ENCODE results near the gene SYNDIG1. TPM values are rescaled to one million over a fixed set of nuclear protein-coding genes. Genes with fewer than 3 reads are reported as not detected.

The SYNDIG1 gene
- total and polyA plus RNA-seq, 2 of the 4 experiments (the other 2 are of a cell fraction): not detected

- H2AK5ac ChIP-seq (ENCODE audit: low read depth, low read length): no peak overlapping the region
- H2BK5ac ChIP-seq (ENCODE audit: low read depth, low read length, poor library complexity, severe bottlenecking): no peak overlapping the region
- no peaks in the 10 kb centered on the region for H3K9me3 ChIP-seq (ENCODE audit: control insufficient read depth, insufficient read depth, low read length)
- POLR2A ChIA-PET (ENCODE audit: unreplicated experiment): no interaction called here
- H4K5ac ChIP-seq (ENCODE audit: low read depth, low read length): no peak overlapping the region
- no peaks in the 10 kb centered on the region for H3K9me1 ChIP-seq (ENCODE audit: insufficient read depth, low read length)
- no peak for DNase-seq
- no TSS peak for BruUV-seq (replicated peaks)
- H3K27ac ChIP-seq (ENCODE audit: insufficient read depth, low read length): no peak overlapping the region
- intact Hi-C loops (cut with micrococcal nuclease): no loop called here
- no CpG with 5 or more reads among the region's 6 CpGs for WGBS, 2 experiments (ENCODE audit: extremely low coverage in 2 of 2, insufficient read length in 1 of 2)
- H3K4ac ChIP-seq (ENCODE audit: low read depth, low read length): no peak overlapping the region
- no peak overlapping the region for H3K4me3 ChIP-seq (ENCODE audit: insufficient read depth, low read depth, low read length)
- no peak overlapping the region for H4K8ac ChIP-seq (ENCODE audit: low read depth in 2 of 2, low read length in 2 of 2)
- H2AFZ ChIP-seq (replicated peaks; ENCODE audit: low read length, poor library complexity): no peak overlapping the region
- H3K14ac ChIP-seq (replicated peaks; ENCODE audit: low read depth, low read length): no peak overlapping the region
- ATAC-seq (ENCODE audit: low read depth): no peak
- no peak overlapping the region for H3K23ac ChIP-seq (ENCODE audit: low read depth, low read length)
- CTCF ChIA-PET: no interaction called here
- H3K36me3 ChIP-seq (ENCODE audit: control insufficient read depth, insufficient read depth, low read length): no peaks in the 10 kb centered on the region
- in situ Hi-C loops (cut with MboI; ENCODE audit: low sequenced_read_pairs): no loop called here
- H3K56ac ChIP-seq (ENCODE audit: extremely low read depth, insufficient read depth, low read length): no peak overlapping the region
- dilution Hi-C loops (cut with HindIII; ENCODE audit: low sequenced_read_pairs, unreplicated experiment): no loop called here
- no peak overlapping the region for H2BK20ac ChIP-seq (ENCODE audit: low read depth, low read length)
- H2AK9ac ChIP-seq (replicated peaks; ENCODE audit: low read depth, low read length, poor library complexity): no peak overlapping the region
- TF ChIP-seq MXI1 (IDR thresholded peaks at IDR 0.05; ENCODE audit: borderline replicate concordance, low read depth, low read length) (no peak), NFE2L2 (IDR thresholded peaks at IDR 0.05; ENCODE audit: low read depth, low read length) (no peak), MAFK (IDR thresholded peaks at IDR 0.05; ENCODE audit: low read depth, low read length) (no peak), POLR2A (IDR thresholded peaks at IDR 0.05; ENCODE audit: low read depth, low read length) (no peak), RCOR1 (IDR thresholded peaks at IDR 0.05; ENCODE audit: insufficient replicate concordance, low read length) (no peak), CHD1 (IDR thresholded peaks at IDR 0.05; ENCODE audit: low read depth, low read length) (no peak), FOS (IDR thresholded peaks at IDR 0.05; ENCODE audit: low read depth, low read length) (no peak), BHLHE40 (IDR thresholded peaks at IDR 0.05; ENCODE audit: low read depth, low read length) (no peak), USF2 (IDR thresholded peaks at IDR 0.05; ENCODE audit: low read depth, low read length) (no peak), MAZ (IDR thresholded peaks at IDR 0.05; ENCODE audit: borderline replicate concordance, low read depth, low read length) (no peak)
- TF ChIP-seq, protein P1, sequence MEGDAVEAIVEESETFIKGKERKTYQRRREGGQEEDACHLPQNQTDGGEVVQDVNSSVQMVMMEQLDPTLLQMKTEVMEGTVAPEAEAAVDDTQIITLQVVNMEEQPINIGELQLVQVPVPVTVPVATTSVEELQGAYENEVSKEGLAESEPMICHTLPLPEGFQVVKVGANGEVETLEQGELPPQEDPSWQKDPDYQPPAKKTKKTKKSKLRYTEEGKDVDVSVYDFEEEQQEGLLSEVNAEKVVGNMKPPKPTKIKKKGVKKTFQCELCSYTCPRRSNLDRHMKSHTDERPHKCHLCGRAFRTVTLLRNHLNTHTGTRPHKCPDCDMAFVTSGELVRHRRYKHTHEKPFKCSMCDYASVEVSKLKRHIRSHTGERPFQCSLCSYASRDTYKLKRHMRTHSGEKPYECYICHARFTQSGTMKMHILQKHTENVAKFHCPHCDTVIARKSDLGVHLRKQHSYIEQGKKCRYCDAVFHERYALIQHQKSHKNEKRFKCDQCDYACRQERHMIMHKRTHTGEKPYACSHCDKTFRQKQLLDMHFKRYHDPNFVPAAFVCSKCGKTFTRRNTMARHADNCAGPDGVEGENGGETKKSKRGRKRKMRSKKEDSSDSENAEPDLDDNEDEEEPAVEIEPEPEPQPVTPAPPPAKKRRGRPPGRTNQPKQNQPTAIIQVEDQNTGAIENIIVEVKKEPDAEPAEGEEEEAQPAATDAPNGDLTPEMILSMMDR (conservative IDR thresholded peaks at IDR 0.05; ENCODE audit: low read depth, low read length): no peak
- TF ChIP-seq, protein P2, sequence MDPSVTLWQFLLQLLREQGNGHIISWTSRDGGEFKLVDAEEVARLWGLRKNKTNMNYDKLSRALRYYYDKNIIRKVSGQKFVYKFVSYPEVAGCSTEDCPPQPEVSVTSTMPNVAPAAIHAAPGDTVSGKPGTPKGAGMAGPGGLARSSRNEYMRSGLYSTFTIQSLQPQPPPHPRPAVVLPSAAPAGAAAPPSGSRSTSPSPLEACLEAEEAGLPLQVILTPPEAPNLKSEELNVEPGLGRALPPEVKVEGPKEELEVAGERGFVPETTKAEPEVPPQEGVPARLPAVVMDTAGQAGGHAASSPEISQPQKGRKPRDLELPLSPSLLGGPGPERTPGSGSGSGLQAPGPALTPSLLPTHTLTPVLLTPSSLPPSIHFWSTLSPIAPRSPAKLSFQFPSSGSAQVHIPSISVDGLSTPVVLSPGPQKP (IDR thresholded peaks at IDR 0.05; ENCODE audit: borderline replicate concordance, low read depth, low read length): no peak
- no peak overlapping the region for H3K4me2 ChIP-seq (ENCODE audit: low read depth, low read length)
- H3K4me1 ChIP-seq (ENCODE audit: control insufficient read depth, insufficient read depth, low read length): no peaks in the 10 kb centered on the region
- peaks cover 49% of the 10 kb centered on the region for H3K27me3 ChIP-seq (ENCODE audit: control insufficient read depth, insufficient read depth, low read length)
- H3K18ac ChIP-seq (ENCODE audit: low read depth, low read length): no peak overlapping the region
- H3K79me1 ChIP-seq (ENCODE audit: low read depth in 1 of 2, low read length in 2 of 2): no peaks in the 10 kb centered on the region
- no peaks in the 10 kb centered on the region for H4K20me1 ChIP-seq (ENCODE audit: insufficient read depth, low read length)
- H3K9ac ChIP-seq (ENCODE audit: low read depth, low read length): no peak overlapping the region
- no peak overlapping the region for H2BK15ac ChIP-seq (ENCODE audit: low read depth, low read length)
- no peak overlapping the region for H4K91ac ChIP-seq (ENCODE audit: insufficient read depth, low read depth, low read length)
- no peak overlapping the region for H2BK120ac ChIP-seq (ENCODE audit: low read depth, low read length)
Observed at GRCh38 chr20:24701027-24701426, 231.6 kb downstream of the SYNDIG1 start.

Data from IMR-90 (cell line).